OCI-LY1 (cell line): ENCODE results near the gene CRAT.

ENCODE experiments used
- H2AFZ ChIP-seq: fragments of 200-600 bp; sonication (generic), shearing (Covaris generic); 2 replicates; pipeline ENCODE4 v1.6.0; 2014; ENCODE audit warnings: antibody characterized with exemption, mild to moderate bottlenecking, low read length
- H3F3A ChIP-seq: fragments of 200-600 bp; sonication (generic), shearing (Covaris generic); 2 replicates; pipeline ENCODE4 v1.6.0; 2014; ENCODE audit warnings: mild to moderate bottlenecking, antibody characterized with exemption, low read length, moderate library complexity; ENCODE audit not compliant: insufficient read depth
- H3K27ac ChIP-seq: fragments of 200-600 bp; sonication (generic); 2 replicates; pipeline ENCODE4 v1.5.1; 2014; ENCODE audit warnings: low read length, mixed run types, mild to moderate bottlenecking, low read depth; ENCODE audit not compliant: poor library complexity, severe bottlenecking
- H3K27me3 ChIP-seq: fragments of 200-600 bp; sonication (generic); 2 replicates; pipeline ENCODE4 v1.6.0; 2014; ENCODE audit warnings: antibody characterized with exemption, mild to moderate bottlenecking, low read length, moderate library complexity; ENCODE audit not compliant: insufficient read depth
- H3K36me3 ChIP-seq: fragments of 200-600 bp; sonication (generic); 2 replicates; pipeline ENCODE4 v1.6.1; 2014; ENCODE audit warnings: mild to moderate bottlenecking, antibody characterized with exemption, low read length, moderate library complexity, mixed read lengths; ENCODE audit not compliant: insufficient read depth
- H3K4me1 ChIP-seq: fragments of 200-600 bp; sonication (generic); 2 replicates; pipeline ENCODE4 v1.5.1; 2014; ENCODE audit warnings: mild to moderate bottlenecking, low read length, moderate library complexity; ENCODE audit not compliant: insufficient read depth, severe bottlenecking
- H3K4me2 ChIP-seq: fragments of 200-600 bp; sonication (generic), shearing (Covaris generic); 2 replicates; pipeline ENCODE4 v1.6.1; 2014; ENCODE audit warnings: low read length
- H3K4me3 ChIP-seq: fragments of 200-600 bp; sonication (generic); 2 replicates; pipeline ENCODE4 v1.5.1; 2014; ENCODE audit warnings: low read length, low read depth, mild to moderate bottlenecking, mixed read lengths; ENCODE audit not compliant: poor library complexity, severe bottlenecking
- H3K79me2 ChIP-seq: fragments of 200-600 bp; shearing (Covaris generic); 2 replicates; pipeline ENCODE4 v1.6.1; 2016; ENCODE audit warnings: mixed run types, low read length, mixed read lengths; ENCODE audit not compliant: insufficient read depth
- H3K9ac ChIP-seq: fragments of 200-600 bp; sonication (generic), shearing (Covaris generic); 2 replicates; pipeline ENCODE4 v1.6.1; 2014; ENCODE audit warnings: mild to moderate bottlenecking, low read length, mixed read lengths
- H3K9me2 ChIP-seq: fragments of 200-600 bp; sonication (generic), shearing (Covaris generic); 2 replicates; pipeline ENCODE4 v1.6.1; 2014; ENCODE audit warnings: low read depth, mild to moderate bottlenecking, low read length, mixed read lengths
- H3K9me3 ChIP-seq: fragments of 200-600 bp; shearing (Covaris generic); 2 replicates; pipeline ENCODE4 v1.6.1; 2014; ENCODE audit warnings: low read length, mixed read lengths
- H4K20me1 ChIP-seq: fragments of 200-600 bp; sonication (generic), shearing (Covaris generic); 2 replicates; pipeline ENCODE4 v1.6.0; 2016; ENCODE audit warnings: mild to moderate bottlenecking, low read length; ENCODE audit not compliant: insufficient read depth
- CTCF ChIP-seq: fragments of 200-600 bp; sonication (generic), shearing (Covaris generic); IDR thresholded peaks from 2 replicates; pipeline ENCODE4 v1.5.1; 2017; ENCODE audit warnings: mild to moderate bottlenecking, antibody characterized with exemption, low read length, moderate library complexity, mixed read lengths
- EZH2 ChIP-seq: fragments of 200-600 bp; sonication (generic), shearing (Covaris generic); IDR thresholded peaks from 2 replicates; pipeline ENCODE4 v1.8.0; 2017; ENCODE audit warnings: borderline replicate concordance, mixed run types, mild to moderate bottlenecking, antibody characterized with exemption, low read length, moderate library complexity, mixed read lengths

The CRAT gene

GRCh38 chr9:129139993-129140396 lies 29.4 kb upstream of the CRAT start:
- Histone ChIP-seq H3K4me3 (peak overlapping the region; percentile 49), H2AFZ (no peak overlapping the region), H4K20me1 (no peaks in the 10 kb centered on the region), H3F3A (peaks cover 5% of the 10 kb centered on the region; the same call in 1 of the 2 replicates), H3K4me2 (peak overlapping the region; percentile 76), H3K4me1 (peaks cover 44% of the 10 kb centered on the region), H3K9me3 (no peaks in the 10 kb centered on the region), H3K27ac (peak overlapping the region; percentile 97), H3K36me3 (peaks cover 41% of the 10 kb centered on the region), H3K27me3 (no peaks in the 10 kb centered on the region), H3K79me2 (no peaks in the 10 kb centered on the region), H3K9ac (peak overlapping the region; percentile 84), H3K9me2 (no peaks in the 10 kb centered on the region)
- no peak for TF ChIP-seq EZH2
- no peak for TF ChIP-seq CTCF

- Histone ChIP-seq H3K27me3 (no peaks in the 10 kb centered on the region), H4K20me1 (no peaks in the 10 kb centered on the region), H3F3A (peaks cover 5% of the 10 kb centered on the region; the same call in 1 of the 2 replicates), H3K4me1 (peaks cover 44% of the 10 kb centered on the region), H3K4me2 (peak overlapping the region; percentile 76), H3K9me2 (no peaks in the 10 kb centered on the region), H3K9ac (peak overlapping the region; percentile 84), H3K27ac (peak overlapping the region; percentile 97), H3K79me2 (no peaks in the 10 kb centered on the region), H3K36me3 (peaks cover 46% of the 10 kb centered on the region), H3K9me3 (no peaks in the 10 kb centered on the region), H3K4me3 (peak overlapping the region; percentile 49), H2AFZ (no peak overlapping the region)
- TF ChIP-seq EZH2 = no peak
- peak; percentile 96 for TF ChIP-seq CTCF
These were observed 28.8 kb upstream of the CRAT start for GRCh38 chr9:129139233-129139992.

GRCh38 chr9:129138476-129139232 lies 28.1 kb upstream of the CRAT start:
- Histone ChIP-seq H3K9ac (no peak overlapping the region), H3K4me1 (peaks cover 44% of the 10 kb centered on the region), H3F3A (peaks cover 5% of the 10 kb centered on the region; the same call in 1 of the 2 replicates), H4K20me1 (no peaks in the 10 kb centered on the region), H3K4me2 (no peak overlapping the region), H3K27me3 (no peaks in the 10 kb centered on the region), H3K36me3 (peaks cover 44% of the 10 kb centered on the region; the same call in 1 of the 2 replicates), H3K27ac (no peak overlapping the region), H3K9me3 (no peaks in the 10 kb centered on the region), H3K79me2 (no peaks in the 10 kb centered on the region), H3K4me3 (no peak overlapping the region), H3K9me2 (no peaks in the 10 kb centered on the region), H2AFZ (no peak overlapping the region)
- no peak for TF ChIP-seq EZH2
